Loucy (cell line): ENCODE measurements around the gene ZNF784.

Experiments
- H2AFZ ChIP-seq: fragments of 200-600 bp; sonication (generic); 2 replicates; pipeline ENCODE4 v1.6.0; 2016; ENCODE audit warnings: antibody characterized with exemption, mild to moderate bottlenecking, low read length, moderate library complexity
- H3F3A ChIP-seq: fragments of 200-600 bp; 2 replicates; pipeline ENCODE4 v1.6.0; 2016; ENCODE audit warnings: antibody characterized with exemption, low read depth, mild to moderate bottlenecking
- H3K27me3 ChIP-seq: fragments of 200-600 bp; sonication (generic); 2 replicates; pipeline ENCODE4 v1.6.1; 2014; ENCODE audit warnings: low read length, mild to moderate bottlenecking; ENCODE audit not compliant: insufficient read depth, poor library complexity, severe bottlenecking
- H3K36me3 ChIP-seq: fragments of 200-600 bp; sonication (generic); 2 replicates; pipeline ENCODE4 v1.6.1; 2016; ENCODE audit warnings: low read length; ENCODE audit not compliant: insufficient read depth
- H3K4me1 ChIP-seq: fragments of 200-600 bp; sonication (generic); 2 replicates; pipeline ENCODE4 v1.5.1; 2014; ENCODE audit warnings: low read length, mild to moderate bottlenecking; ENCODE audit not compliant: insufficient read depth, poor library complexity, severe bottlenecking
- H3K4me2 ChIP-seq: fragments of 200-600 bp; sonication (generic); 2 replicates; pipeline ENCODE4 v1.6.0; 2014; ENCODE audit warnings: antibody characterized with exemption, low read length, low read depth, mild to moderate bottlenecking; ENCODE audit not compliant: poor library complexity, severe bottlenecking
- H3K4me3 ChIP-seq: fragments of 200-600 bp; sonication (generic); 2 replicates; pipeline ENCODE4 v1.5.1; 2014; ENCODE audit warnings: low read length, mild to moderate bottlenecking, mixed read lengths; ENCODE audit not compliant: poor library complexity, severe bottlenecking
- H3K79me2 ChIP-seq: fragments of 200-600 bp; sonication (generic); 2 replicates; pipeline ENCODE4 v1.6.1; 2014; ENCODE audit warnings: low read length; ENCODE audit not compliant: insufficient read depth
- H3K9ac ChIP-seq: fragments of 200-600 bp; sonication (generic); 2 replicates; pipeline ENCODE4 v1.6.0; 2014; ENCODE audit warnings: mild to moderate bottlenecking, low read depth, low read length, moderate library complexity; ENCODE audit not compliant: poor library complexity, severe bottlenecking
- H3K9me2 ChIP-seq: fragments of 200-600 bp; sonication (generic); replicated peaks from 2 replicates; pipeline ENCODE4 v1.6.1; 2016; ENCODE audit warnings: low read depth, low read length, mixed read lengths
- H3K9me3 ChIP-seq: fragments of 200-600 bp; sonication (generic); 2 replicates; pipeline ENCODE4 v1.6.1; 2014; ENCODE audit warnings: mild to moderate bottlenecking, antibody characterized with exemption, low read length, low read depth; ENCODE audit not compliant: insufficient read depth
- H4K20me1 ChIP-seq: fragments of 200-600 bp; sonication (generic); 2 replicates; pipeline ENCODE4 v1.6.0; 2014; ENCODE audit warnings: antibody characterized with exemption, low read length, mild to moderate bottlenecking; ENCODE audit not compliant: insufficient read depth, poor library complexity, severe bottlenecking
- CTCF ChIP-seq: fragments of 200-600 bp; sonication (generic); conservative IDR thresholded peaks from 2 replicates; pipeline ENCODE4 v1.5.1; 2014; ENCODE audit warnings: mild to moderate bottlenecking, antibody characterized with exemption, low read length
- EZH2phosphoT487 ChIP-seq: fragments of 200-600 bp; IDR thresholded peaks from 2 replicates; pipeline ENCODE4 v1.6.1; 2018; ENCODE audit warnings: antibody characterized with exemption, mild to moderate bottlenecking, moderate library complexity, borderline replicate concordance

ZNF784 gene

GRCh38 chr19:55652311-55653128 lies 28.2 kb upstream of the ZNF784 start:
- TF ChIP-seq CTCF: no peak
- no peak for TF ChIP-seq EZH2phosphoT487
- peaks cover 38% of the 10 kb centered on the region for H3K79me2 ChIP-seq
- H4K20me1 ChIP-seq: peaks cover 21% of the 10 kb centered on the region
- no peaks in the 10 kb centered on the region for H3K9me2 ChIP-seq
- no peak overlapping the region for H2AFZ ChIP-seq
- H3K36me3 ChIP-seq: no peaks in the 10 kb centered on the region
- H3K4me1 ChIP-seq: peaks cover 17% of the 10 kb centered on the region
- no peak overlapping the region for H3K9ac ChIP-seq
- peaks cover 4% of the 10 kb centered on the region for H3K27me3 ChIP-seq
- no peaks in the 10 kb centered on the region for H3F3A ChIP-seq
- H3K4me2 ChIP-seq: peak overlapping the region; percentile 59
- peak overlapping the region; percentile 87 for H3K4me3 ChIP-seq
- H3K9me3 ChIP-seq: no peaks in the 10 kb centered on the region

- Histone ChIP-seq H3K9me2 (no peaks in the 10 kb centered on the region), H3K9ac (no peak overlapping the region), H3K9me3 (no peaks in the 10 kb centered on the region), H3K4me3 (no peak overlapping the region), H3K4me2 (no peak overlapping the region), H3K36me3 (no peaks in the 10 kb centered on the region), H3K27me3 (peaks cover 4% of the 10 kb centered on the region), H4K20me1 (peaks cover 8% of the 10 kb centered on the region), H3K4me1 (peaks cover 10% of the 10 kb centered on the region), H3F3A (no peaks in the 10 kb centered on the region), H3K79me2 (peaks cover 34% of the 10 kb centered on the region), H2AFZ (no peak overlapping the region)
- TF ChIP-seq EZH2phosphoT487 (no peak), CTCF (no peak)
Measured at GRCh38 chr19:55651236-55651635, 26.9 kb upstream of the ZNF784 start.

- H3K79me2 ChIP-seq: peaks cover 29% of the 10 kb centered on the region
- no peaks in the 10 kb centered on the region for H3F3A ChIP-seq
- no peaks in the 10 kb centered on the region for H3K36me3 ChIP-seq
- no peak overlapping the region for H3K4me3 ChIP-seq
- no peaks in the 10 kb centered on the region for H3K9me3 ChIP-seq
- TF ChIP-seq EZH2phosphoT487 (no peak), CTCF (no peak)
- H3K9ac ChIP-seq: no peak overlapping the region
- H3K4me2 ChIP-seq: no peak overlapping the region
- no peak overlapping the region for H2AFZ ChIP-seq
- peaks cover 3% of the 10 kb centered on the region for H4K20me1 ChIP-seq
- no peaks in the 10 kb centered on the region for H3K9me2 ChIP-seq
- peaks cover 10% of the 10 kb centered on the region for H3K4me1 ChIP-seq
- peaks cover 4% of the 10 kb centered on the region for H3K27me3 ChIP-seq
Measured at GRCh38 chr19:55650602-55651230, 26.4 kb upstream of the ZNF784 start.
